HEK293T (cell line): Measurements from ENCODE around the gene NKAIN2.

Experiments used
- CTCF ChIA-PET: fragments of 350-600 bp; formaldehyde crosslinking; extraction: SDS; loops from one replicate; lab custom pipeline; 2021; ENCODE audit warnings: antibody characterized with exemption, inconsistent platforms; lab: Yijun Ruan, JAX
- POLR2A ChIA-PET: fragments of 350-600 bp; formaldehyde crosslinking; extraction: SDS; loops from one replicate; lab custom pipeline; 2020; ENCODE audit warnings: antibody characterized with exemption, inconsistent platforms; lab: Yijun Ruan, JAX
- DNase-seq: peaks from one replicate; pipeline ENCODE4 v3.0.0; 2012; ENCODE audit warnings: mixed read lengths; ENCODE audit errors: extremely low spot score
- ARNT ChIP-seq: fragments of 450-650 bp; IDR thresholded peaks from 2 replicates; pipeline ENCODE4 v1.6.1; 2017; ENCODE audit warnings: mild to moderate bottlenecking
- BHLHE40 ChIP-seq: fragments of 450-650 bp; IDR thresholded peaks from 2 replicates; pipeline ENCODE4 v1.6.1; 2016; ENCODE audit warnings: mild to moderate bottlenecking, moderate library complexity, borderline replicate concordance
- CTBP1 ChIP-seq: fragments of 450-650 bp; IDR thresholded peaks from 2 replicates; pipeline ENCODE4 v1.6.1; 2016; ENCODE audit warnings: borderline replicate concordance
- ELF4 ChIP-seq: fragments of 450-650 bp; IDR thresholded peaks from 2 replicates; pipeline ENCODE4 v1.6.1; 2017; ENCODE audit warnings: antibody characterized with exemption
- FOXA1 ChIP-seq: fragments of 450-650 bp; IDR thresholded peaks from 2 replicates; pipeline ENCODE4 v1.6.1; 2016; ENCODE audit warnings: mild to moderate bottlenecking
- FOXK2 ChIP-seq: fragments of 450-650 bp; IDR thresholded peaks from 2 replicates; pipeline ENCODE4 v1.6.1; 2016; ENCODE audit warnings: mild to moderate bottlenecking
- FOXM1 ChIP-seq: fragments of 450-650 bp; IDR thresholded peaks from 2 replicates; pipeline ENCODE4 v1.6.1; 2017; ENCODE audit warnings: mild to moderate bottlenecking, borderline replicate concordance
- HDGF ChIP-seq: fragments of 450-650 bp; IDR thresholded peaks from 2 replicates; pipeline ENCODE4 v1.6.1; 2017; ENCODE audit warnings: antibody characterized with exemption, borderline replicate concordance
- L3MBTL2 ChIP-seq: fragments of 450-650 bp; conservative IDR thresholded peaks from 2 replicates; pipeline ENCODE4 v1.6.1; 2016; ENCODE audit warnings: mild to moderate bottlenecking
- LEF1 ChIP-seq: fragments of 450-650 bp; IDR thresholded peaks from 2 replicates; pipeline ENCODE4 v1.6.1; 2017; ENCODE audit warnings: mild to moderate bottlenecking, borderline replicate concordance
- NFRKB ChIP-seq: fragments of 450-650 bp; IDR thresholded peaks from 2 replicates; pipeline ENCODE4 v1.6.1; 2016; ENCODE audit warnings: mild to moderate bottlenecking, moderate library complexity
- PKNOX1 ChIP-seq: fragments of 450-650 bp; IDR thresholded peaks from 2 replicates; pipeline ENCODE4 v1.6.1; 2016
- SP1 ChIP-seq: fragments of 450-650 bp; IDR thresholded peaks from 2 replicates; pipeline ENCODE4 v1.6.1; 2017
- SUZ12 ChIP-seq: fragments of 450-650 bp; IDR thresholded peaks from 2 replicates; pipeline ENCODE4 v1.6.1; 2016; ENCODE audit warnings: mild to moderate bottlenecking
- TARDBP ChIP-seq: fragments of 450-650 bp; IDR thresholded peaks from 2 replicates; pipeline ENCODE4 v1.6.1; 2016
- ZNF384 ChIP-seq: fragments of 450-650 bp; IDR thresholded peaks from 2 replicates; pipeline ENCODE4 v1.6.1; 2016

Gene NKAIN2

GRCh38 chr6:124494956-124495664, 691.4 kb downstream of the NKAIN2 start:
- ChIA-PET CTCF (interaction anchor here (0.6 kb wide), 1 partner anchor 1250 kb away, joined by 3 read pairs; no protein-coding TSS in a partner anchor), POLR2A (interaction anchor here (0.6 kb wide), 1 partner anchor 418 kb away, joined by 3 read pairs; no protein-coding TSS in a partner anchor)
- no peak for DNase-seq
- TF ChIP-seq NFRKB (no peak), FOXA1 (no peak), SUZ12 (no peak), LEF1 (no peak), FOXK2 (no peak), HDGF (no peak), BHLHE40 (no peak), L3MBTL2 (no peak), TARDBP (no peak), SP1 (no peak), CTBP1 (no peak), PKNOX1 (no peak), ELF4 (no peak), FOXM1 (no peak), ARNT (no peak), ZNF384 (no peak)

DNA sequence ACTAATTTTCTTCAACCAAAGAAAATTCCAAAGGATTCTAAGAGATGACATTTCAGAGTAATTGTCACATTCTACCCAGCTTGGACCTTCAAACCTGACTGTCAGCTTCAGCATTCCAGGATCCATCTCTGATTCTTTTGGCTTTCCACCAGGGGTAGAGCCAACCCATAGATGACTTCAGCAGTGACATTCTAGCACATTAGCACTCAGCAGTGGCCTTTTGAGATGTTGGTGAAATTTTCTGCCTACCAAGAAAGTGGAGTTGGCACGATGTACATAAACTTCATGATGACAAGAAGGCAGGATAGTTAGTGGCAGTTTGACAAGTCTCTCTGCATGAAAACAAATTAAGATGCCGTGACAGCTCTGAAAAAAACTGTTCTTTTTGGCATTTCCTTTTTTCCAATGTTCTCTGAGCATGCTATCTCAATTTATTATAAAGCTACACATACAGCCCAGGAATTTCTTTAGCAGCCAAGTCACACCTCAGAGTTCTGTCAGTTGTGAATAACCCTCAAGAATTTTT, 692.1 kb downstream of the NKAIN2 start:
- no peak for TF ChIP-seq SP1
- no peak for TF ChIP-seq FOXA1
- no peak for TF ChIP-seq SUZ12
- TF ChIP-seq NFRKB = no peak
- TF ChIP-seq TARDBP = no peak
- no peak for TF ChIP-seq HDGF
- TF ChIP-seq FOXM1 = no peak
- no peak for DNase-seq
- CTCF ChIA-PET = interaction anchor here (0.6 kb wide), 1 partner anchor 1250 kb away, joined by 3 read pairs; no protein-coding TSS in a partner anchor
- POLR2A ChIA-PET = no interaction called here

- no peak for DNase-seq
- ChIA-PET POLR2A (no interaction called here), CTCF (no interaction called here)
- TF ChIP-seq FOXK2 (no peak), FOXM1 (no peak), LEF1 (no peak), CTBP1 (no peak), SP1 (no peak), ZNF384 (no peak), NFRKB (no peak), L3MBTL2 (no peak), ELF4 (no peak), TARDBP (no peak)
Observed at GRCh38 chr6:124496334-124496733, 692.7 kb downstream of the NKAIN2 start.

DNA sequence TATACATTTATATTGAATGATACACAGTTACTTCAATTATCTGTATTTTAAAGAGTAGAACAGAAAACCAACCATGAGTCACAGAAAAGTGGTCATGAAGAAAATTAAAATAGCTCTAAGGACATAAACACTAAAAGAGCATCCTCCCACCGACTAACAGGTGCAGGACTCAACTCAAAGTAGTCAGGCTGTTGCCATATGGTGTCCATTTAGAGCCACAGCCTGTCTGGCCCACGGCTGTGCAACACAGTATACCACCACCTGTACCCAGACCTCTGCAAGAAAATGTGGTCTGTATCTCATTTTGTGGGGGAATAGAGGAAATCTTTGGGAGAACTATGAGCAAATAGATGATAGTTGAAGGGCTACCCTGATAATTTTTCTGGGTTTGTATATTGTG, 708.8 kb downstream of the NKAIN2 start:
- TF ChIP-seq ARNT (no peak), ZNF384 (no peak), PKNOX1 (no peak)
- POLR2A ChIA-PET = no interaction called here
- no peak for DNase-seq
- CTCF ChIA-PET = no interaction called here

- CTCF ChIA-PET = interaction anchor here (0.6 kb wide), 1 partner anchor 222 kb away, joined by 3 read pairs; no protein-coding TSS in a partner anchor
- POLR2A ChIA-PET = no interaction called here
- TF ChIP-seq FOXM1 (no peak), SUZ12 (no peak), HDGF (no peak), NFRKB (no peak), SP1 (no peak), CTBP1 (no peak), ZNF384 (no peak), FOXK2 (no peak), ARNT (no peak), PKNOX1 (no peak), LEF1 (no peak), L3MBTL2 (no peak), BHLHE40 (no peak), ELF4 (no peak), FOXA1 (no peak)
- DNase-seq = no peak
Observed at GRCh38 chr6:124517339-124517738, 713.7 kb downstream of the NKAIN2 start.

DNA sequence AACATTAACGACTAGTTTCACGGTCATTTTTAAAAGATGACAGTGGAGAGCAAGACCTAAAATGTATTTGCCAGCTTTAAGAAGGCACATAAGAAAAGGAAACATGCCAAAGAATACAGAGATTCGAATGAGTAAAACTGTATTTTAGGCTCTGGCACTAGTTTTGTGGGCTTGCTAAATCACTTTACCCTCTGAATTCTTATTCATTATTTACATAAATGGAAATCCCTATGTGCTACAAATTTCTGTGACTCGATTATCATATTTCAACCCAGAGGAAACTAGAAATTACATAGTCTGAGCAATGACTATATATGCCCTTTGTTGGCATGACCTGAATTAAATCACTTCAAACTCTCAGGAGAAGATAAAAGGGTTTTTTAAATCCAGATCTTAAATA, 716.8 kb downstream of the NKAIN2 start:
- POLR2A ChIA-PET = no interaction called here
- DNase-seq = no peak
- CTCF ChIA-PET = no interaction called here
- TF ChIP-seq TARDBP = no peak

- DNase-seq = no peak
- ChIA-PET POLR2A (no interaction called here), CTCF (no interaction called here)
Observed at GRCh38 chr6:124522335-124522734, 718.7 kb downstream of the NKAIN2 start.

More at GRCh38 chr6:124522335-124522734, 718.7 kb downstream of the NKAIN2 start:
- TF ChIP-seq SP1 (no peak), L3MBTL2 (no peak), SUZ12 (no peak), ELF4 (no peak), FOXM1 (no peak), BHLHE40 (no peak), FOXA1 (no peak), LEF1 (no peak), ZNF384 (no peak), FOXK2 (no peak), PKNOX1 (no peak), CTBP1 (no peak), ARNT (no peak), HDGF (no peak), NFRKB (no peak), TARDBP (no peak)
